Tibial nerve (tissue), 4 donors: ENCODE results near the gene HADH.

Experiments used
- CTCF ChIP-seq, 5 experiments: fragments of 200-600 bp in 3 of 5; fragments of 450-650 bp in 2 of 5; sonication (generic) in 3 of 5; IDR thresholded peaks; one replicate each; pipeline ENCODE4 v1.5.1; 2016 to 2019; ENCODE audit warnings: antibody characterized with exemption in 5 of 5, mild to moderate bottlenecking in 3 of 5, moderate library complexity in 2 of 5
- EP300 ChIP-seq, 2 donors: sonication (generic); formaldehyde crosslinking; IDR thresholded peaks; one replicate each; pipeline ENCODE4 v1.6.1; 2017; ENCODE audit warnings: antibody characterized with exemption in 2 of 2, mild to moderate bottlenecking in 1 of 2
- POLR2A ChIP-seq, 2 donors: fragments of 450-650 bp; IDR thresholded peaks; one replicate each; pipeline ENCODE4 v1.6.1; 2017; ENCODE audit warnings: antibody characterized with exemption in 2 of 2, mild to moderate bottlenecking in 2 of 2, moderate library complexity in 2 of 2

- TF ChIP-seq CTCF (IDR thresholded peaks at IDR 0.05) = no peak
- no peak for TF ChIP-seq POLR2A (IDR thresholded peaks at IDR 0.05)
- TF ChIP-seq EP300 (IDR thresholded peaks at IDR 0.05) = no peak
Observed at GRCh38 chr4:108043526-108043925, 53.8 kb downstream of the HADH start.
